GM19467 (cell line): ENCODE measurements around the gene AK6.
"Not testable (repeated sequence)": the region's sequence is repeated elsewhere in the genome, so short reads cannot be mapped to it uniquely, and the experiment has no call there.

Source experiments
- ATAC-seq: cut with Tn5 transposase; IDR thresholded peaks from one replicate; pipeline ENCODE4 v1.9.1; 2021; ENCODE audit warnings: mild to moderate bottlenecking, moderate library complexity; ENCODE audit not compliant: unreplicated experiment

The AK6 gene

DNA sequence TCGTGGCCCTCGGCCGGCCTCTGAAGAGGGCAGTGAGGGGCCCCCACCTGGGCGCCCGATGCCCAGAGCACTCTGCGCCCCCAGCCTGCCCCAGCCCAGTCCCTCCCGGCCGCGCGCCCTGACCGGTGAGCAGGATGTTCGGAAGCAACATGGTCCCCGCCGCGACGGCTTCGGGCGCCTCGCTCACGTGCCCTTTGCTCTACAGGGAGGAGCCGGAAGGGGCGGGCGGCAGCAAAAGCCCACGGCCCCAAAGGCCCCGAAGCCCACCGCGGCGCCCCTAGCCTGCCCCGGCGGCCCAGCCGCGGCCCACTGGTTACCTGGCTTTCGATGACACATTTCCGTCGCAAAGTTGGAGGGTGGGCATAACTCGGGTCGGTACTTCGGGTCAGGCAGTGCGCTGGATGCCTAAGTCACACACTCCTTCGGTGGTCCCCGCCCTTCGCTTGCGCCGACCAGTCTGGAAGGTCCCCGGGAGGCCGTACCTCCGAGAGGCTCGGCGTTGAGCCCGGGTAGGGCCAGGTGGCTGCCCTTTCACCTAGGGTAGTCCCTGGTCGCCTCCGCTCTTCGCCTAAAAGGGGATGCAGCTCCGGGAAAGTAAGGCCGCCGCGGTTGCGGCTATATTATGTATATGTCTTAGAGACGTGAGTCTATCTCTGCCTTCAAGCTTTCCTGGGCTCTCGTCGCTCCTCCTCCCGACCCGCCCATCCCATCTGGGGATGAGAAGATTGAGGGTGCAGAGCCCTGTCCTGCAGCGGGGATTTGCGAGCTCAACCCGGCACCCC, at the start of gene AK6, which contains the start of the genes RAD17 and TAF9:
AK6 (minus strand) TSS at position 181 of the 782 bp plus-strand sequence; CDS start at position 151, 30 bp downstream.
RAD17 (plus strand) TSS at position 479 of the 782 bp plus-strand sequence. CDS start 2,391 bp downstream, outside the sequence.
TAF9 (minus strand) TSS at position 181 of the 782 bp plus-strand sequence. CDS start 3,783 bp downstream, outside the sequence.
- ATAC-seq, result peak; percentile 86

GRCh38 chr5:69418554-69418953, 49.2 kb upstream of the AK6 start:
- no peak for ATAC-seq

GRCh38 chr5:69416699-69417098, 47.4 kb upstream of the AK6 start:
- no peak for ATAC-seq

GRCh38 chr5:69416180-69416579, 46.9 kb upstream of the AK6 start:
- no peak for ATAC-seq

- ATAC-seq, result no peak
These were observed 46.3 kb upstream of the AK6 start for GRCh38 chr5:69415584-69415958.

- ATAC-seq, result peak; percentile 71
These were observed 45.7 kb upstream of the AK6 start, which contains the start of gene MARVELD2 for GRCh38 chr5:69414885-69415583. Gene MARVELD2, plus strand, starts transcription at chr5:69415116. Its CDS starts 4,270 bp downstream, at chr5:69419386.

DNA sequence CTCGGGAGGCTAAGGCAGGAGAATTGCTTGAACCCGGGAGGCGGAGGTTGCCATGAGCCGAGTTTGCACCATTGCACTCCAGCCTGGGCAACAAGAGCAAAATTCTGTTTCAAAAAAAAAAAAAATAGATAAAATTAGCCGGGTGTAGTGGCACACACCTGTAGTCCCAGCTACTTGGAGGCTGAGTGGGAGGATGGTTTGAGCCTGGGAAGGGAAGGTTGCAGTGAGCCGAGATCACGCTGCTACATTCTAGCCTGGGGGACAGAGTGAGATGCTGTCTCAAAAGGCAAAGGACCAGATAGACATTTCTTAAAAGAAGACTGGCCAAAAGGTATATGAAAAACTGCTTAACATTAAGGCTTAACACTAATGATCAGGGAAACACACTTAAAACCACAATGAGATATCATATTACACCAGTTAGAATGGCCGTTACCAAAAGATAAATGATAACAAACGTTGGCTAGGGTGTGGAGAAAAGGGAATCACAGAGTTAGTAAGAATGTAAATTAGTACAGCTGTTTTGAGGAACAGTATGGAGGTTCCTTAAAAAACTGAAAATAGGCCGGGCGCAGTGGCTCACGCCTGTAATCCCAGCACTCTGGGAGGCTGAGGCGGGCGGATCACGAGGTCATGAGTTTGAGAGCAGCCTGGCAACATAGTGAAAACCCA, 35.5 kb upstream of the AK6 start:
- no peak for ATAC-seq

GRCh38 chr5:69378376-69378775, 9.1 kb upstream of the AK6 start:
- no peak for ATAC-seq

DNA sequence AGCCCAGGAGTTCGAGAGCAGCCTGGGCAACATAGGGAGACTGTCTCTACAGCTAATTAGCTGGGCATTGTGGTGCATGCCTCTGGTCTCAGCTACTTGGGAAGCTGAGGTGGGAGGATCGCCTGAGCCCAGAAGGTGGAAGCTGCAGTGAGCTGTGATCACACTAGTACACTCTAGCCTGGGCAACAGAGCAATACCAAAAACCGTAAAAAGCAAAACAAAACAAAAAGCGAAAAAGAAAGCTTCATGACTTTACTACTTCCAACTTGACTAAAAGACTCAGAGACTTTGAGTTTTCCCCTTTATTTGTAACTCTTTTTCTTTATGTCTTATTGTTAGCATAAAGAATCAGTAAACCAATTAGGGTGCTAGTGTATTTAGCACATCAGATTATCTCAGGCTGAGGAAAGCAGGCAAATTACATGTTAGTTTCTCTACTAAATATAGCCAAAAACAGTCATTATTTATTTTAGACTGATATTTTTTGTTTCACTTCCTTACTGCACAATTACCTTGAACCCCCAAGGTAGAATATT, 5.7 kb upstream of the AK6 start:
- peak; percentile 67 for ATAC-seq

- ATAC-seq, result no peak
These were observed 3.1 kb upstream of the AK6 start for GRCh38 chr5:69372394-69372793.

DNA sequence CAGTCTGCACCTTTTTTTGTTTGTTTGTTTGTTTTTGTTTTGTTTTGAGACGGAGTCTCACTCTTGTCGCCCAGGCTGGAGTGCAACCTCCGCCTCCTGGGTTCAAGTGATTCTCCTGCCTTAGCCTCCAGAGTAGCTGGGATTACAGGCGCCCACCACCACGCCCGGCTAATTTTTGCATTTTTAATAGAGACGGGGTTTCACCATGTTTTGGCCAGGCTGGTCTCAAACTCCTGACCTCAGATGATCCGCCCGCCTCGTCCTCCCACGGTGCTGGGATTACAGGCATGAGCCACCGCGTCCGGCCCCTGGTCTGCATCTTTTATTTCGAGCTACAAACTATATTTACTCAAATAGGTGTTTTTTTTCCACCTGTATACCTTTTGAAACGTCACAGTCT, 1.0 kb upstream of the AK6 start:
- ATAC-seq, result not testable (repeated sequence)

DNA sequence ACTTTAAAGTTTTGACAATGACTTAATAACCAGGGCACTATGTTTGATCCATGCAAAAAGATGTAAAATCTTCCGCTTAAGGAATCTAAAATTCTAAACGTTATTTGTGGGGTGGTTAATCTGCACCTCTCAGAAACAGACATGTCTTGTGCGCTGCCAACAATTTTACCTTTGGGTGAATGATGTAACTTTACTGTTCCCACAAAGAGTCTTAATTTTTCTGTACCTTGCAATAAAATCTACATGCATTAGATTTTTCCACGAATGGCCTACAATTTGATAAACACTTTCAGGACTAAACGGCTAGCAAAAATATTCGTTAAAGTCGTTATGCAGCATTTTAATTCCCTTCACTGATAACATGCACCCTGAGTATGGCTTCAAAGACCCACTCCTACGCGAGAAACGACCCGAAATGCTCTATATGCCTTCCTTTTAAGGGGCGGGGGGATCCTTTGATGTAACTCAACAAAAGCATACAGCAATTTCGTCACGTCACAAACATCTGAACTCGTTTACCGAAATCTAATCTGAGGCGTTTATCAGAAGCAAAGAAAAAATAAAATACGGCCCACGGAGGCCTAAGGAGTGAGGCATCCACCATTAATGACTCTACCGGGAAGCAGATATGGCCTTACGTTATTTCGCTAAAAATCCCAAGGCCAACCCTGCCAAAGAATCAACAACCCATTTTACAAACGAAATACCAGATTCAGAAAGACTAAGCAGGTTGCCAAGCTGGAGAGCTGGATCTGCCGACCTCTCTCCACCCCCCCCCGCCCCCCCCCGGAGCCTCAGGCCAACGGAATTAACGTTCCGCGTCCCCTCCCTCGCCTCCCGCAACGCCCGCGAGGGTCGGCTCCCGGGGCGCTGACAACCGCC, 621 bp downstream of the AK6 start:
- ATAC-seq, result no peak

DNA sequence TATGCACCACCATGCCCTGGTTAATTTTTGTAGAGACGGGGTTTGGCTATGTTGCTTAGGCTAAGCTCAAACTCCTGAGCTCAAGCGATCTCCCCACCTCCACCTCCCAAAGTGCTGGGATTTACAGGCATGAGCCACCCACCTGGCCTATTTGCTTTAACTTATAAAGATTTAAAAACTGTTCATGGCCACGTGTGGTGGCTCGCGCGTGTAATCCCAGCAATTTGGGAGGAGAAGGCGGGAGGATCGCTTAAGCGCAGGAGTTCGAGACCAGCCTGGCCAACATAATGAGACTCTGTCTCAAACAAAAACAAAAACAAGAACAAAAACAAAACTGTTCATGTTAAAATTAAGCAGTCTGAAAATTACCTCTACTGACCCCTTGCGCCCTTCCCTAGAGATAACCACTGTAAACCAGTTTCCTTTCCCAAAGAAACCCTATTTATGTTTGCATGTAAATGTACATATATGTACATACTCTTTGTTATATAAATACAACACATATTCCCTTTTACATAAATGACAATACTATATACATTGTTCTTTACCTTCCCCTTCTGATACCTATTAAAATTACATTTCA, 1.5 kb downstream of the AK6 start:
- no peak for ATAC-seq

DNA sequence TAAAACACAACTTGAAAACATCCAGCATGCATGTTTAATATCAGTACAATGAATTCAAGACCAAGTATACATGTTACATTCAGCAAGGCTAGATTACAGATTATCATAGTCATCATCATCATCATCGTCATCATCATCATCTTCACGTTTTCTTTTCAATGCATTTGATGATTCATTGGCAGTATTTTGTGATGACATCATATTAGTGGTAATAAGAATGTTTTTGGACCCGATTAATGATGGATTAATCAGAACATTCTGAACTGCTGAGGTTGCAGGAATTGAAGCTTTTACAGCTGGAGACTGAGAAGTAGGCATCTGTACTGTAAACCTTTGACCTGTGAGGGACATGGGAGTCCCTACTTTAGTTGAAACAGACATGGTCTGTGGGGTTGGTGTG, 4.5 kb downstream of the AK6 start:
- ATAC-seq, result no peak

GRCh38 chr5:69364414-69364813, 4.9 kb downstream of the AK6 start:
- ATAC-seq, result no peak

DNA sequence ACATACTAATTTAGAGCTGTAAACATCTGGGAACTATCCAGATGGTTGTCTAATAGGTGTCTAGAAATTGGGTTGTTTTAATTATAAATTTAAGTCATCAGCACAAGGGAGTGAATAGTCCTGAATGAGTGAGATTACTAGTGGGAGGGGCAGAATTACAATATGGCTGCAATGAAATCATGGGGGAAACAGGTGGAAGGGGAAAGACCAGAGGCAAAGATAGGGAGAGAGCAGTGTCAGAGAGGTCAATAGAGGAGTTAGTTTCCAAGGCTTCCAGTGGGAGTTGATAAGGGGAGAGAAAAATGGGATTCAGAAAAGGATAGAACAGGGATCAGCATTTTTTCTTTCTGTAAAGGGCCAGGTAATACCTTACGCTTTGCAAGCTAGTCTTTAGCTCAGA, 8.9 kb downstream of the AK6 start:
- ATAC-seq, result no peak

GRCh38 chr5:69359699-69360098, 9.6 kb downstream of the AK6 start:
- no peak for ATAC-seq

DNA sequence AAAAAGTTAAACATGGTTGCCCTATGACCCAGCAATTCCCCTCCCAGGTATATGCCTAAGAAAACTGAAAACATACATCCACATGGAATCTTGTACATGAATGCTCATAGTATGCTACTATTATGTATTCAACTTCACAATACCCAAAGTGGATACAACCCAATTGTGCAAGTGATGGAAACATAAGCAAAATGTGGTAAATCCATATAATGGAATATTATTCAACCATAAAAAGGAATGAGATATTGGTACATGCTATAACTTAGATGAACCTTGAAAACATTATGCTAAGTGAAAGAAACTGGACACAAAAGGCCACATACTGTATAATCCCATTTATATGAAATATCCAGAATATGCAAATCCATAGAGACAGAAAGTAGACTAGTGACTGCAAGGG, 18.7 kb downstream of the AK6 start:
- ATAC-seq, result no peak

DNA sequence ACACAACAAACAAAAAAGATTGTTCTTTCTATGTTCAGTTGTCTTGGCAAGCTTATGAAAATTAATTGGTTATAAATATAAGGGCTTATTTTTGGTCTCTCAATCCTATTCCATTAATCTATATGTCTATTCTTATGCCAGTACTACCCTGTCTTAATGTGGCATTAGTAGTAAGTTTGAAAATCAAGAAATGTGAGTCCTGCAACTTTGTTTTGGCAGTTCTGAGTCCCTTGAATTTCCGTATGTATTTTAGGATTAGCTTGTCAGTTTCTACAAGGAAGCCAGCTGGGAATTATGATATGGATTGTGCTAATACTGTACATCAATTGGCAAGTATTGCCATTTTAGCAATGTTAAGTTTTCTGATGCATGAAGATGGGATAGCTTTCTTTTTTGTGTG, 26.2 kb downstream of the AK6 start:
- ATAC-seq, result no peak
